Hepatocyte (in vitro differentiated cells): Measurements from ENCODE around the gene C10orf143. TPM values are rescaled to one million over a fixed set of nuclear protein-coding genes. Genes with fewer than 3 reads are reported as not detected.

Experiments used
- DNase-seq: peaks from one replicate; pipeline ENCODE4 v3.0.0-alpha.2; 2016; ENCODE audit warnings: low spot score
- H2AFZ ChIP-seq: fragments of 200-600 bp; sonication (generic); 2 replicates; pipeline ENCODE4 v1.6.0; 2016; ENCODE audit warnings: antibody characterized with exemption, mild to moderate bottlenecking
- H3K27ac ChIP-seq: fragments of 200-600 bp; sonication (generic); 2 replicates; pipeline ENCODE4 v1.5.1; 2016; ENCODE audit warnings: mild to moderate bottlenecking
- H3K27me3 ChIP-seq: fragments of 200-600 bp; sonication (generic); 2 replicates; pipeline ENCODE4 v1.6.1; 2016
- H3K36me3 ChIP-seq: fragments of 200-600 bp; sonication (generic); replicated peaks from 2 replicates; pipeline ENCODE4 v1.5.1; 2016; ENCODE audit warnings: low read depth; ENCODE audit not compliant: insufficient read depth
- H3K4me1 ChIP-seq: fragments of 200-600 bp; sonication (generic); 2 replicates; pipeline ENCODE4 v1.5.1; 2016; ENCODE audit warnings: mild to moderate bottlenecking, moderate library complexity; ENCODE audit not compliant: insufficient read depth
- H3K4me2 ChIP-seq: fragments of 200-600 bp; sonication (generic); 2 replicates; pipeline ENCODE4 v1.6.0; 2016
- H3K4me3 ChIP-seq: fragments of 200-600 bp; sonication (generic); 2 replicates; pipeline ENCODE4 v1.5.1; 2016; ENCODE audit warnings: mild to moderate bottlenecking
- H3K79me2 ChIP-seq: fragments of 200-600 bp; sonication (generic); 2 replicates; pipeline ENCODE4 v1.6.0; 2017; ENCODE audit warnings: mild to moderate bottlenecking
- H3K9me2 ChIP-seq: fragments of 200-600 bp; sonication (generic); replicated peaks from 2 replicates; pipeline ENCODE4 v1.6.0; 2017; ENCODE audit warnings: mild to moderate bottlenecking; ENCODE audit not compliant: insufficient read depth
- H3K9me3 ChIP-seq: fragments of 200-600 bp; sonication (generic); 2 replicates; pipeline ENCODE4 v1.5.1; 2016; ENCODE audit warnings: low read depth, mild to moderate bottlenecking
- H4K20me1 ChIP-seq: fragments of 200-600 bp; sonication (generic); 2 replicates; pipeline ENCODE4 v1.6.0; 2016; ENCODE audit warnings: mild to moderate bottlenecking; ENCODE audit not compliant: insufficient read depth, poor library complexity, severe bottlenecking
- EZH2 ChIP-seq: fragments of 200-600 bp; sonication (generic); IDR thresholded peaks from 2 replicates; pipeline ENCODE4 v1.6.1; 2016; ENCODE audit warnings: antibody characterized with exemption, mild to moderate bottlenecking, borderline replicate concordance
- EZH2phosphoT487 ChIP-seq: fragments of 200-600 bp; sonication (generic); IDR thresholded peaks from one replicate; pipeline ENCODE4 v1.6.1; 2018; ENCODE audit warnings: antibody characterized with exemption, mild to moderate bottlenecking, low read depth, moderate library complexity; ENCODE audit not compliant: unreplicated experiment, severe bottlenecking
- WGBS: methylation state at CpG from one replicate; pipeline ENCODE4 v1.1.6; 2016; ENCODE audit warnings: low lambda C conversion rate; ENCODE audit errors: missing lambda C conversion rate; 5-methylcytosine and 5-hydroxymethylcytosine counted together
- polyA plus RNA-seq: library from polyadenylated mRNA; unstranded; fragments of >200 nt; fragmentation: Nextera tagmentation; extraction: Ambion mirVana; gene quantifications from 2 replicates; pipeline ENCODE4 v1.2.1, GENCODE V29; 2016
- total RNA-seq: library from RNA; depleted of rRNA; stranded (reverse); fragments of >200 nt; gene quantifications from 2 replicates; pipeline ENCODE4 v1.2.3, GENCODE V29; 2014
- TF ChIP-seq, protein P1 (sequence below): fragments of 200-600 bp; sonication (generic); IDR thresholded peaks from 2 replicates; pipeline ENCODE4 v1.5.1; 2016; ENCODE audit warnings: antibody characterized with exemption, mild to moderate bottlenecking; ENCODE audit not compliant: poor library complexity

The C10orf143 gene
- total and polyA plus RNA-seq, 2 experiments from 2014 or later, result 0.50 to 3.0 TPM

DNA sequence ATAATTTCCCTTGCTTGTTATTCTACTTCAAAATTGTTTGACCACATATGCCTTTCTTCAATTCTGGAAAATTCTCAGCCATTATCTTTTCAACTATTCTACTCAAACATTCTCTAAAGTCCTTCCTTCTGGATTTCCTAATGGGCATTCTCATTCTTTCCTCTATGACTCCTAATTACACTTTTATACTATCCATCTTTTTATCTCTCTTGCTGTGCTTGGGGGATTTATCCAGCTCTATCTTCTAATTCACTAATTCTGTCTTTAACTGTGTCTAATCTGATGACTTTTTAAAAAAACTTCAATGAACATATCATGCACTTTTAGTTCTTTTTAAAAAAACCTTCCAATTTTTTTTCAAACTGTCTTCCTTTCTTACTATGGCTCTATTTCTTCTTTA, 38.4 kb downstream of the C10orf143 start:
- TF ChIP-seq EZH2, result no peak
- TF ChIP-seq EZH2phosphoT487, result no peak
- TF ChIP-seq, protein P1, sequence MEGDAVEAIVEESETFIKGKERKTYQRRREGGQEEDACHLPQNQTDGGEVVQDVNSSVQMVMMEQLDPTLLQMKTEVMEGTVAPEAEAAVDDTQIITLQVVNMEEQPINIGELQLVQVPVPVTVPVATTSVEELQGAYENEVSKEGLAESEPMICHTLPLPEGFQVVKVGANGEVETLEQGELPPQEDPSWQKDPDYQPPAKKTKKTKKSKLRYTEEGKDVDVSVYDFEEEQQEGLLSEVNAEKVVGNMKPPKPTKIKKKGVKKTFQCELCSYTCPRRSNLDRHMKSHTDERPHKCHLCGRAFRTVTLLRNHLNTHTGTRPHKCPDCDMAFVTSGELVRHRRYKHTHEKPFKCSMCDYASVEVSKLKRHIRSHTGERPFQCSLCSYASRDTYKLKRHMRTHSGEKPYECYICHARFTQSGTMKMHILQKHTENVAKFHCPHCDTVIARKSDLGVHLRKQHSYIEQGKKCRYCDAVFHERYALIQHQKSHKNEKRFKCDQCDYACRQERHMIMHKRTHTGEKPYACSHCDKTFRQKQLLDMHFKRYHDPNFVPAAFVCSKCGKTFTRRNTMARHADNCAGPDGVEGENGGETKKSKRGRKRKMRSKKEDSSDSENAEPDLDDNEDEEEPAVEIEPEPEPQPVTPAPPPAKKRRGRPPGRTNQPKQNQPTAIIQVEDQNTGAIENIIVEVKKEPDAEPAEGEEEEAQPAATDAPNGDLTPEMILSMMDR, result no peak

DNA sequence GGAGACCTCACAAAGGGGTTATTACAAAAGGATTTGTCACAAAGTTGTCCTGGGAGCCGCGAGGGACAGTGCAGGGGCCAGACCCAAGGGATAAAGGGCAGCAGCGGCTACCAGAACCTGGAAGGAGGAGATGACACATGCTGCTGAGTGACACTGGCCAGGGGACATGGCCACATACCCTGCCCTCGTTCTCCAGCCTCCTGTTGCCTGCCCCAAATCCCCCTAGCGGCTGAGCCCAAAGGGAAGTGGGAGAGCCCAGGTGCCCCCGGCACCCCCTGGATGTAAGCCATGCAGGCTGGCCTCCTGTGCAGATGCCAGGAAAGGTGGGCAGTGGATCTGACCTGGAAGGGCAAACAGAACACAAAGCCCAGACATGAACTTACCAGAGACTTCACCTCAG, 42.7 kb downstream of the C10orf143 start:
- WGBS, result 97% methylated on average over 6 of the region's 6 CpGs
- no peaks in the 10 kb centered on the region for H4K20me1 ChIP-seq
- no peaks in the 10 kb centered on the region for H3K4me1 ChIP-seq
- no peaks in the 10 kb centered on the region for H3K27me3 ChIP-seq
- no peaks in the 10 kb centered on the region for H3K9me3 ChIP-seq
- no peaks in the 10 kb centered on the region for H3K79me2 ChIP-seq
- no peaks in the 10 kb centered on the region for H3K9me2 ChIP-seq
- no peak overlapping the region for H3K4me3 ChIP-seq
- H3K4me2 ChIP-seq, result no peak overlapping the region
- H2AFZ ChIP-seq, result no peak overlapping the region
- TF ChIP-seq, protein P1, result no peak
- TF ChIP-seq EZH2phosphoT487 (no peak), EZH2 (no peak)
- no peaks in the 10 kb centered on the region for H3K36me3 ChIP-seq
- DNase-seq, result no peak
- H3K27ac ChIP-seq, result no peak overlapping the region

More for the DNA sequence above, 38.4 kb downstream of the C10orf143 start:
- Histone ChIP-seq H2AFZ (no peak overlapping the region), H3K4me1 (no peaks in the 10 kb centered on the region), H3K27me3 (no peaks in the 10 kb centered on the region), H3K4me3 (no peak overlapping the region), H3K4me2 (no peak overlapping the region), H3K9me3 (no peaks in the 10 kb centered on the region), H3K27ac (no peak overlapping the region), H3K9me2 (no peaks in the 10 kb centered on the region), H4K20me1 (no peaks in the 10 kb centered on the region), H3K36me3 (no peaks in the 10 kb centered on the region), H3K79me2 (no peaks in the 10 kb centered on the region)
- DNase-seq, result no peak

DNA sequence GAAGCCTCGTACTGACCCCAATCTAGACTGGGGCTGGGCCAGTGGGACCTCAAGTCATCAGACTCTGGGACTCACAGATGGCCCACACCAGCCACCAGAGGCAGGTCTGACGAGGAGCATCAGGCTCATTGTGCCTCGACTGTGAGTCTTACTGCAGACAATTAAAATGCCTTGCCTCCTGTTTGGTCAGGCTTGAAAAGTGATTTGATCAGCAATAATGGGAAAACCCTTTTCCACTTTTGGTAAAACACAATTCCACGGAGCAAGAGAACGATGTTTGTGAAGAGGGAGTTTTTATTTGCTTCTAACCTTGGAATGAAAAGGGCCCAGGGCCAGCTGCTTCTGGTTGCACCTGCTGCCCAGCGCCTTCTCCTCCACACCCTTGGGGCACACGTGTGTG, 43.9 kb downstream of the C10orf143 start:
- H3K4me2 ChIP-seq, result no peak overlapping the region
- no peaks in the 10 kb centered on the region for H3K9me3 ChIP-seq
- DNase-seq, result no peak
- H3K9me2 ChIP-seq, result no peaks in the 10 kb centered on the region
- no peaks in the 10 kb centered on the region for H3K27me3 ChIP-seq
- no peak overlapping the region for H2AFZ ChIP-seq
- no peak overlapping the region for H3K4me3 ChIP-seq
- no peaks in the 10 kb centered on the region for H4K20me1 ChIP-seq
- no peaks in the 10 kb centered on the region for H3K36me3 ChIP-seq
- H3K27ac ChIP-seq, result no peak overlapping the region
- 88% methylated on average over 7 of the region's 7 CpGs for WGBS
- TF ChIP-seq EZH2 (no peak), EZH2phosphoT487 (no peak)
- TF ChIP-seq, protein P1, result no peak
- H3K79me2 ChIP-seq, result no peaks in the 10 kb centered on the region
- H3K4me1 ChIP-seq, result no peaks in the 10 kb centered on the region

DNA sequence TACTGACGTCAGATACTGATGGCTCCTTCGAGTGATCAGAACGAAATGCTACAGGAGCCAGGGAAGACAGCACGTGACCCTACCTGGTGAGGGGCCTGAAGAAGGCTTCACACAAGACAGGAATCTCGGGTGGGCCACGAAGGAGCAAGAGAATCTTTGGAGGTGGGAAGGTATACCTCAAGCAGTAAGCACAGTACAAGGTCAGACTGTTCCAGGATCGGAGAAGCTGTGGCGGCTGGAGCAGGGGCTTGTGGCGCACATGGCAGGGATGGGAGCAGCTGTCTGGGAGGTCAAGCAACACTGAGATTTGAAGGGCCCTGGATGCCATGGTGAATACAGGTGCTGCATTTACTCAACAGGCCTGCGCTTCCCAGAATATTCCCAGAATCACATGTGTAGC, 45.4 kb downstream of the C10orf143 start:
- WGBS, result 93% methylated on average over 10 of the region's 10 CpGs
- Histone ChIP-seq H4K20me1 (no peaks in the 10 kb centered on the region), H3K4me2 (no peak overlapping the region), H3K36me3 (no peaks in the 10 kb centered on the region), H2AFZ (no peak overlapping the region), H3K9me2 (no peaks in the 10 kb centered on the region), H3K4me1 (no peaks in the 10 kb centered on the region), H3K27me3 (no peaks in the 10 kb centered on the region), H3K27ac (no peak overlapping the region), H3K9me3 (no peaks in the 10 kb centered on the region), H3K79me2 (no peaks in the 10 kb centered on the region), H3K4me3 (no peak overlapping the region)
- no peak for DNase-seq
- no peak for TF ChIP-seq EZH2
- no peak for TF ChIP-seq EZH2phosphoT487
- TF ChIP-seq, protein P1, result no peak
